GM23338 (cell line): ENCODE measurements around the gene DNAJA2. TPM values are rescaled to one million over a fixed set of nuclear protein-coding genes. Genes with fewer than 3 reads are reported as not detected.

Source experiments
- ATAC-seq: fragments of 200-7000 bp; cut with Tn5 transposase; 3 replicates; pipeline ENCODE4 v1.9.1; 2020
- DNase-seq: peaks from one replicate; pipeline ENCODE4 v3.0.0-alpha.2; 2015; ENCODE audit warnings: low spot score
- H2AFZ ChIP-seq: fragments of 200-600 bp; sonication (generic); 2 replicates; pipeline ENCODE4 v1.8.0; 2016; ENCODE audit warnings: antibody characterized with exemption, mild to moderate bottlenecking, moderate library complexity
- H3F3A ChIP-seq: fragments of 200-600 bp; sonication (generic); replicated peaks from 2 replicates; pipeline ENCODE4 v1.8.0; 2017; ENCODE audit warnings: antibody characterized with exemption, mixed run types, low read depth
- H3K27ac ChIP-seq: fragments of 200-600 bp; sonication (generic); 2 replicates; pipeline ENCODE4 v1.6.1; 2016; ENCODE audit warnings: low read depth
- H3K27me3 ChIP-seq: fragments of 200-600 bp; sonication (generic); 2 replicates; pipeline ENCODE4 v1.8.0; 2016; ENCODE audit warnings: mild to moderate bottlenecking, mixed run types, moderate library complexity; ENCODE audit not compliant: insufficient read depth
- H3K36me3 ChIP-seq: fragments of 200-600 bp; sonication (generic); 2 replicates; pipeline ENCODE4 v1.8.0; 2016; ENCODE audit warnings: mild to moderate bottlenecking; ENCODE audit not compliant: insufficient read depth
- H3K4me1 ChIP-seq: fragments of 200-600 bp; sonication (generic); 2 replicates; pipeline ENCODE4 v1.8.0; 2016; ENCODE audit warnings: mild to moderate bottlenecking, moderate library complexity; ENCODE audit not compliant: insufficient read depth
- H3K4me2 ChIP-seq: fragments of 200-600 bp; sonication (generic); 2 replicates; pipeline ENCODE4 v1.7.1; 2017; ENCODE audit warnings: mixed run types
- H3K4me3 ChIP-seq: fragments of 200-600 bp; sonication (generic); 2 replicates; pipeline ENCODE4 v1.6.1; 2016; ENCODE audit warnings: mixed run types
- H3K79me2 ChIP-seq: fragments of 200-600 bp; sonication (generic); replicated peaks from 2 replicates; pipeline ENCODE4 v1.8.0; 2017; ENCODE audit warnings: mild to moderate bottlenecking; ENCODE audit not compliant: insufficient read depth
- H3K9me2 ChIP-seq: fragments of 200-600 bp; sonication (generic); 2 replicates; pipeline ENCODE4 v1.8.0; 2017; ENCODE audit not compliant: insufficient read depth
- H4K20me1 ChIP-seq: fragments of 200-600 bp; sonication (generic); replicated peaks from 2 replicates; pipeline ENCODE4 v1.8.0; 2017; ENCODE audit warnings: mild to moderate bottlenecking; ENCODE audit not compliant: insufficient read depth
- H3K27ac Mint-ChIP-seq: 2 replicates; pipeline ENCODE4 v1.8.0; 2020; ENCODE audit warnings: inconsistent platforms, mild to moderate bottlenecking, moderate library complexity, mixed read lengths
- H3K27me3 Mint-ChIP-seq: 3 replicates; pipeline ENCODE4 v1.8.0; 2022; ENCODE audit warnings: low read depth, mild to moderate bottlenecking, moderate library complexity, mixed read lengths, inconsistent platforms; ENCODE audit not compliant: insufficient read depth, poor library complexity
- H3K36me3 Mint-ChIP-seq: 3 replicates; pipeline ENCODE4 v1.8.0; 2021; ENCODE audit warnings: low read depth, mild to moderate bottlenecking, inconsistent platforms, moderate library complexity, mixed read lengths
- H3K4me1 Mint-ChIP-seq: 3 replicates; pipeline ENCODE4 v1.8.0; 2020; ENCODE audit warnings: mild to moderate bottlenecking, inconsistent platforms, mixed read lengths
- H3K4me3 Mint-ChIP-seq: 3 replicates; pipeline ENCODE4 v1.8.0; 2021; ENCODE audit warnings: moderate library complexity, mild to moderate bottlenecking, inconsistent platforms, mixed read lengths
- H3K9me3 Mint-ChIP-seq: 3 replicates; pipeline ENCODE4 v1.8.0; 2020; ENCODE audit warnings: moderate library complexity, mild to moderate bottlenecking, inconsistent platforms, mixed read lengths
- CREB1 ChIP-seq: fragments of 250-450 bp; sonication (Bioruptor Pico); IDR thresholded peaks from 2 replicates; pipeline ENCODE4 v1.5.0; 2020; ENCODE audit warnings: low read depth, mild to moderate bottlenecking, moderate library complexity
- CTCF ChIP-seq, 2 experiments: fragments of 200-600 bp in 1 of 2; sonication (generic) in 1 of 2; conservative IDR thresholded peaks; 2 replicates each; pipeline versions ENCODE4 v1.5.1 to v1.6.1; 2016 to 2017; ENCODE audit warnings: antibody characterized with exemption in 2 of 2, low read depth in 2 of 2, mild to moderate bottlenecking in 2 of 2, moderate library complexity in 1 of 2
- ETS1 ChIP-seq: IDR thresholded peaks from 2 replicates; pipeline ENCODE4 v1.6.1; 2016; ENCODE audit warnings: antibody characterized with exemption
- EZH2 ChIP-seq: fragments of 200-600 bp; sonication (generic); IDR thresholded peaks from one replicate; pipeline ENCODE4 v1.8.0; 2017; ENCODE audit warnings: antibody characterized with exemption, mild to moderate bottlenecking, low read depth; ENCODE audit not compliant: unreplicated experiment
- JUNB ChIP-seq: IDR thresholded peaks from one replicate; pipeline ENCODE4 v1.6.1; 2016; ENCODE audit warnings: antibody characterized with exemption; ENCODE audit not compliant: unreplicated experiment
- NANOG ChIP-seq: IDR thresholded peaks from 2 replicates; pipeline ENCODE4 v1.6.1; 2016; ENCODE audit warnings: antibody characterized with exemption, borderline replicate concordance
- POLR2AphosphoS5 ChIP-seq: IDR thresholded peaks from 2 replicates; pipeline ENCODE4 v1.6.1; 2016; ENCODE audit warnings: antibody characterized with exemption, low read depth
- REST ChIP-seq: IDR thresholded peaks from one replicate; pipeline ENCODE4 v1.6.1; 2018; ENCODE audit warnings: antibody characterized with exemption; ENCODE audit not compliant: unreplicated experiment
- STAT1 ChIP-seq: IDR thresholded peaks from one replicate; pipeline ENCODE4 v1.6.1; 2016; ENCODE audit warnings: antibody characterized with exemption; ENCODE audit not compliant: unreplicated experiment
- ZNF114 ChIP-seq: fragments of 250-450 bp; sonication (Bioruptor Pico); IDR thresholded peaks from 2 replicates; pipeline ENCODE4 v1.5.0; 2020; ENCODE audit warnings: mild to moderate bottlenecking, moderate library complexity
- ZNF331 ChIP-seq: fragments of 250-450 bp; sonication (Bioruptor Pico); IDR thresholded peaks from 2 replicates; pipeline ENCODE4 v1.5.0; 2020; ENCODE audit warnings: low read depth, mild to moderate bottlenecking, moderate library complexity
- polyA plus RNA-seq: library from polyadenylated mRNA; unstranded; fragments of >200 nt; fragmentation: Nextera tagmentation; extraction: Ambion mirVana; gene quantifications from 2 replicates; pipeline ENCODE4 v1.2.1, GENCODE V29; 2016
- total RNA-seq: library from RNA; depleted of rRNA; stranded (reverse); fragments of >200 nt; shearing (Covaris generic); gene quantifications from 2 replicates; pipeline ENCODE4 v1.2.3, GENCODE V29; 2014

Gene DNAJA2
- total and polyA plus RNA-seq, 2 experiments from 2014 or later, result 94.5 to 101 TPM

- no peak for TF ChIP-seq REST
Measured at GRCh38 chr16:46911650-46912049, 61.8 kb downstream of the DNAJA2 start (continued).

GRCh38 chr16:46911038-46911437 lies 62.4 kb downstream of the DNAJA2 start:
- ATAC-seq, result no peak
- Mint-ChIP-seq H3K9me3 (peaks cover 11% of the 10 kb centered on the region), H3K4me1 (peaks cover 6% of the 10 kb centered on the region; the same call in 1 of the 3 replicates), H3K36me3 (peaks cover 98% of the 10 kb centered on the region), H3K27ac (no peak overlapping the region; the same call in 1 of the 2 replicates), H3K27me3 (peaks cover 14% of the 10 kb centered on the region), H3K4me3 (no peak overlapping the region)
- H3K9me2 ChIP-seq, result no peaks in the 10 kb centered on the region
- H3K79me2 ChIP-seq, result 0 out of 2 replicates have a peak, but pooled peaks cover 6% of the 10 kb centered on the region
- H3K4me3 ChIP-seq, result no peak overlapping the region
- no peak overlapping the region for H2AFZ ChIP-seq
- H3K4me1 ChIP-seq, result no peaks in the 10 kb centered on the region
- DNase-seq, result no peak
- no peaks in the 10 kb centered on the region for H3K27me3 ChIP-seq
- no peak overlapping the region for H3K4me2 ChIP-seq
- peaks cover 34% of the 10 kb centered on the region for H3K36me3 ChIP-seq
- no peak overlapping the region for H3K27ac ChIP-seq
- peaks cover 13% of the 10 kb centered on the region; the same call in 1 of the 2 replicates for H3F3A ChIP-seq
- H4K20me1 ChIP-seq, result peaks cover 11% of the 10 kb centered on the region
- TF ChIP-seq REST (no peak), EZH2 (no peak), ETS1 (no peak), POLR2AphosphoS5 (no peak), STAT1 (no peak), CREB1 (CRISPR knock-in tag) (no peak), ZNF331 (CRISPR knock-in tag) (no peak), JUNB (no peak), NANOG (no peak), CTCF (conservative IDR thresholded peaks at IDR 0.05; ENCODE audit: low read depth in 2 of 2) (no peak), ZNF114 (CRISPR knock-in tag) (no peak)
